ENCODE data around the gene PPARGC1A. TPM values are rescaled to one million over a fixed set of nuclear protein-coding genes. Genes with fewer than 3 reads are reported as not detected.

PPARGC1A gene
- total RNA-seq, 3 donors from 2014 or later (not counting 1 experiment from before 2014, with no cell fraction given): not detected

GRCh38 chr4:23866450-23867075, 23.3 kb downstream of the PPARGC1A start:
- Mint-ChIP-seq H3K9me3 (peaks cover 2 to 5% of the 10 kb centered on the region in 2 donors), H3K36me3 (no peaks in the 10 kb centered on the region), H3K27ac (no peak overlapping the region), H3K4me3 (no peak overlapping the region), H3K27me3 (ENCODE audit: low read depth in 2 of 2) (no peaks in the 10 kb centered on the region), H3K4me1 (no peaks in the 10 kb centered on the region)
- 96% methylated on average over 9 of the region's 11 CpGs for WGBS (ENCODE audit: insufficient coverage)
- Histone ChIP-seq H3K36me3 (ENCODE audit: control insufficient read depth, insufficient read depth, low read length) (no peaks in the 10 kb centered on the region), H3K4me1 (ENCODE audit: control insufficient read depth, insufficient read depth, low read length) (no peaks in the 10 kb centered on the region), H3K9me3 (ENCODE audit: control insufficient read depth, insufficient read depth, low read length) (peaks cover 9% of the 10 kb centered on the region), H3K27ac (ENCODE audit: low read length) (no peak overlapping the region), H3K27me3 (ENCODE audit: control insufficient read depth, insufficient read depth, low read length) (no peaks in the 10 kb centered on the region), H3K4me3 (ENCODE audit: low read length) (no peak overlapping the region)
- no peak for TF ChIP-seq CTCF (IDR thresholded peaks at IDR 0.05)
- no peak for ATAC-seq
- DNase-seq: no peak
- intact Hi-C loops (cut with micrococcal nuclease): no loop called here

GRCh38 chr4:23861897-23862296, 27.9 kb downstream of the PPARGC1A start:
- no peak for DNase-seq
- no peak for ATAC-seq
- H3K4me3 ChIP-seq (ENCODE audit: low read length): no peak overlapping the region
- Mint-ChIP-seq H3K27me3 (ENCODE audit: low read depth in 2 of 2) (no peaks in the 10 kb centered on the region), H3K27ac (no peak overlapping the region), H3K9me3 (peaks cover 0 to 6% of the 10 kb centered on the region in 2 donors), H3K4me1 (no peaks in the 10 kb centered on the region), H3K4me3 (no peak overlapping the region), H3K36me3 (no peaks in the 10 kb centered on the region)
- no peaks in the 10 kb centered on the region for H3K9me3 ChIP-seq (ENCODE audit: control insufficient read depth, insufficient read depth, low read length)
- H3K4me1 ChIP-seq (ENCODE audit: control insufficient read depth, insufficient read depth, low read length): no peaks in the 10 kb centered on the region
- no peaks in the 10 kb centered on the region for H3K36me3 ChIP-seq (ENCODE audit: control insufficient read depth, insufficient read depth, low read length)
- H3K27me3 ChIP-seq (ENCODE audit: control insufficient read depth, insufficient read depth, low read length): no peaks in the 10 kb centered on the region
- 55% methylated on average over 1 of the region's 1 CpG for WGBS (ENCODE audit: insufficient coverage)
- intact Hi-C loops (cut with micrococcal nuclease): no loop called here
- TF ChIP-seq CTCF (IDR thresholded peaks at IDR 0.05): no peak
- H3K27ac ChIP-seq (ENCODE audit: low read length): no peak overlapping the region

- Histone ChIP-seq H3K4me1 (ENCODE audit: control insufficient read depth, insufficient read depth, low read length) (no peaks in the 10 kb centered on the region), H3K27me3 (ENCODE audit: control insufficient read depth, insufficient read depth, low read length) (no peaks in the 10 kb centered on the region), H3K36me3 (ENCODE audit: control insufficient read depth, insufficient read depth, low read length) (no peaks in the 10 kb centered on the region), H3K9me3 (ENCODE audit: control insufficient read depth, insufficient read depth, low read length) (no peaks in the 10 kb centered on the region), H3K27ac (ENCODE audit: low read length) (no peak overlapping the region), H3K4me3 (ENCODE audit: low read length) (no peak overlapping the region)
- no peak for TF ChIP-seq CTCF (IDR thresholded peaks at IDR 0.05)
- H3K27ac Mint-ChIP-seq: no peak overlapping the region
- no peak overlapping the region for H3K4me3 Mint-ChIP-seq
- H3K9me3 Mint-ChIP-seq: peaks cover 0 to 6% of the 10 kb centered on the region in 2 donors
- H3K36me3 Mint-ChIP-seq: no peaks in the 10 kb centered on the region
- ATAC-seq (no peak), DNase-seq (no peak)
- H3K4me1 Mint-ChIP-seq: no peaks in the 10 kb centered on the region
- no peaks in the 10 kb centered on the region for H3K27me3 Mint-ChIP-seq (ENCODE audit: low read depth in 2 of 2)
- intact Hi-C loops (cut with micrococcal nuclease): no loop called here
- WGBS (ENCODE audit: insufficient coverage): 93% methylated on average over 3 of the region's 3 CpGs
Measured at GRCh38 chr4:23860919-23861318, 28.9 kb downstream of the PPARGC1A start.

GRCh38 chr4:23857367-23857959, 32.4 kb downstream of the PPARGC1A start:
- peaks cover 1 to 10% of the 10 kb centered on the region in 2 donors for H3K9me3 Mint-ChIP-seq
- Histone ChIP-seq H3K27ac (ENCODE audit: low read length) (no peak overlapping the region), H3K27me3 (ENCODE audit: control insufficient read depth, insufficient read depth, low read length) (no peaks in the 10 kb centered on the region), H3K4me1 (ENCODE audit: control insufficient read depth, insufficient read depth, low read length) (no peaks in the 10 kb centered on the region), H3K9me3 (ENCODE audit: control insufficient read depth, insufficient read depth, low read length) (no peaks in the 10 kb centered on the region), H3K36me3 (ENCODE audit: control insufficient read depth, insufficient read depth, low read length) (no peaks in the 10 kb centered on the region), H3K4me3 (ENCODE audit: low read length) (no peak overlapping the region)
- no peaks in the 10 kb centered on the region for H3K4me1 Mint-ChIP-seq
- no peaks in the 10 kb centered on the region for H3K27me3 Mint-ChIP-seq (ENCODE audit: low read depth in 2 of 2)
- TF ChIP-seq CTCF (IDR thresholded peaks at IDR 0.05): no peak
- 88% methylated on average over 2 of the region's 4 CpGs for WGBS (ENCODE audit: insufficient coverage)
- H3K36me3 Mint-ChIP-seq: no peaks in the 10 kb centered on the region
- no peak for ATAC-seq
- no peak overlapping the region for H3K4me3 Mint-ChIP-seq
- intact Hi-C loops (cut with micrococcal nuclease): no loop called here
- no peak for DNase-seq
- no peak overlapping the region for H3K27ac Mint-ChIP-seq
